GM18907 (cell line): Measurements from ENCODE around the gene ZNF609.
"Not testable (repeated sequence)": the region's sequence is repeated elsewhere in the genome, so short reads cannot be mapped to it uniquely, and the experiment has no call there.

ENCODE experiments used
- ATAC-seq: cut with Tn5 transposase; IDR thresholded peaks from one replicate; pipeline ENCODE4 v1.9.1; 2021; ENCODE audit warnings: mild to moderate bottlenecking, moderate library complexity; ENCODE audit not compliant: unreplicated experiment

ZNF609 gene

GRCh38 chr15:64639744-64640143 lies 179.4 kb downstream of the ZNF609 start:
- ATAC-seq, result not testable (repeated sequence)

GRCh38 chr15:64640146-64640871 lies 179.9 kb downstream of the ZNF609 start:
- ATAC-seq, result no peak

GRCh38 chr15:64642875-64643274 lies 182.5 kb downstream of the ZNF609 start:
- ATAC-seq, result no peak

GRCh38 chr15:64643685-64644084 lies 183.3 kb downstream of the ZNF609 start:
- no peak for ATAC-seq

GRCh38 chr15:64644811-64645210 lies 184.4 kb downstream of the ZNF609 start:
- not testable (repeated sequence) for ATAC-seq

GRCh38 chr15:64645995-64646394 lies 185.6 kb downstream of the ZNF609 start:
- no peak for ATAC-seq

- ATAC-seq, result no peak
Measured at GRCh38 chr15:64647367-64647766, 187.0 kb downstream of the ZNF609 start.

GRCh38 chr15:64650552-64650951 lies 190.2 kb downstream of the ZNF609 start:
- ATAC-seq, result no peak

GRCh38 chr15:64651601-64652191 lies 191.3 kb downstream of the ZNF609 start:
- ATAC-seq, result peak; percentile 89

- no peak for ATAC-seq
Measured at GRCh38 chr15:64653757-64654156, 193.4 kb downstream of the ZNF609 start.

GRCh38 chr15:64656508-64656907 lies 196.1 kb downstream of the ZNF609 start:
- no peak for ATAC-seq

GRCh38 chr15:64665179-64665578 lies 204.8 kb downstream of the ZNF609 start:
- ATAC-seq, result peak; percentile 80

GRCh38 chr15:64667736-64668161 lies 207.4 kb downstream of the ZNF609 start:
- ATAC-seq, result no peak

- ATAC-seq, result no peak
Measured at GRCh38 chr15:64673866-64674265, 213.5 kb downstream of the ZNF609 start.

GRCh38 chr15:64678126-64678819 lies 217.9 kb downstream of the ZNF609 start:
- no peak for ATAC-seq

GRCh38 chr15:64680097-64680496 lies 219.7 kb downstream of the ZNF609 start:
- no peak for ATAC-seq

GRCh38 chr15:64681424-64682024 lies 221.1 kb downstream of the ZNF609 start:
- ATAC-seq, result no peak

GRCh38 chr15:64682255-64682654 lies 221.9 kb downstream of the ZNF609 start:
- ATAC-seq, result no peak

- no peak for ATAC-seq
Measured at GRCh38 chr15:64683378-64683777, 223.0 kb downstream of the ZNF609 start.

- ATAC-seq, result no peak
Measured at GRCh38 chr15:64685230-64685888, 225.0 kb downstream of the ZNF609 start.

- no peak for ATAC-seq
Measured at GRCh38 chr15:64686130-64686735, 225.9 kb downstream of the ZNF609 start.
